Measurements from ENCODE around the gene KCNH1. TPM values are rescaled to one million over a fixed set of nuclear protein-coding genes. Genes with fewer than 3 reads are reported as not detected.

The KCNH1 gene
- total and polyA plus RNA-seq, 9 of the 15 experiments (the other 6 are each of a cell fraction or from before 2014, with no cell fraction given): not detected

DNA sequence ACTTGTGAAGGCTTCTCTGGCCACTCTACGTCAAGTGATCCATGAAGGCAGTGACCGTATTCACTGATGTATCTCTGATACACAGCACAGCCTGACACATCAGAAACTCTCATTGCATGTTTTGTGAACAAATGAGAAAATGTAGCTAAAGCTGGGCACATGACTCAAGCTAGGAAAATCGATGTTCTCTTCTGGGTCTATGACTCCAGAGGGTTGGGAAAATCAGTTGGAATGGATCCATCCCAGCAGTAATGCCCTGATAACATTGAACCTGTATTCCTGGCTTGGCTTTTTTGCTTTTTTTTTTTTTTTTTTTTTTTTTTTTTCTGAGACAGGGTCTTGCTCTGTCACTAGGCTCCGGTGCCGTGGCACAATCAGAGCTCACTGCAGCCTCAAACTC is 395.7 kb downstream of the KCNH1 start:
- WGBS (ENCODE audit: insufficient coverage, low coverage, missing lambda C conversion rate): 0% methylated on average over 5 of the region's 5 CpGs
- Histone ChIP-seq H3K4me2 (ENCODE audit: insufficient read depth, low read length) (no peak overlapping the region), H3K4me3 (no peak overlapping the region), H3K27ac (ENCODE audit: extremely low read depth, low read depth, low read length) (no peak overlapping the region), H4K20me1 (replicated peaks; ENCODE audit: control insufficient read depth, insufficient read depth, low read length) (no peaks in the 10 kb centered on the region), H3K27me3 (ENCODE audit: control insufficient read depth in 2 of 2, insufficient read depth in 2 of 2, low read length in 2 of 2) (no peaks in the 10 kb centered on the region; a peak in 1 of 5 replicates), H3K9me1 (ENCODE audit: control insufficient read depth, insufficient read depth, low read length) (no peaks in the 10 kb centered on the region), H3K79me2 (ENCODE audit: control insufficient read depth, insufficient read depth, low read length) (no peaks in the 10 kb centered on the region), H3K9ac (ENCODE audit: insufficient read depth in 1 of 2, low read depth in 2 of 2, low read length in 2 of 2) (no peak overlapping the region), H3K9me3 (replicated peaks; ENCODE audit: control insufficient read depth, insufficient read depth, low read depth, low read length) (no peaks in the 10 kb centered on the region), H2AFZ (ENCODE audit: low read depth, low read length) (no peak overlapping the region), H3K36me3 (ENCODE audit: control insufficient read depth, insufficient read depth, low read length) (no peaks in the 10 kb centered on the region), H3K4me1 (replicated peaks in 1 of 2; ENCODE audit: control insufficient read depth in 2 of 2, insufficient read depth in 2 of 2, low read length in 2 of 2) (no peaks in the 10 kb centered on the region)
- no peak for ATAC-seq
- DNase-seq (ENCODE audit: extremely low read depth in 1 of 4, low spot score in 3 of 4): no peak
- POLR2A ChIA-PET: no interaction called here
- FAIRE-seq: no peak
- intact Hi-C loops (cut with micrococcal nuclease) (no loop called here), in situ Hi-C loops (cut with MboI) (no loop called here)
- no peak for TF ChIP-seq PTRF (tag; IDR thresholded peaks at IDR 0.05)
- no peak for TF ChIP-seq THRAP3 (IDR thresholded peaks at IDR 0.05; ENCODE audit: borderline replicate concordance)
- TF ChIP-seq SP2 (IDR thresholded peaks at IDR 0.05; ENCODE audit: extremely low read depth, low read depth, low read length, poor library complexity, severe bottlenecking): no peak
- TF ChIP-seq CREB3 (tag; conservative IDR thresholded peaks at IDR 0.05; ENCODE audit: low read depth): no peak
- TF ChIP-seq ZNF121 (CRISPR knock-in tag; conservative IDR thresholded peaks at IDR 0.05): no peak
- TF ChIP-seq ZZZ3 (IDR thresholded peaks at IDR 0.05): no peak
- no peak for TF ChIP-seq JUN (IDR thresholded peaks at IDR 0.05; ENCODE audit: borderline replicate concordance, low read depth, low read length)
- no peak for TF ChIP-seq JUN (CRISPR knock-in tag; IDR thresholded peaks at IDR 0.05; ENCODE audit: borderline replicate concordance)
- TF ChIP-seq CLOCK (CRISPR knock-in tag; IDR thresholded peaks at IDR 0.05; ENCODE audit: borderline replicate concordance): no peak
- no peak for TF ChIP-seq ASH1L (IDR thresholded peaks at IDR 0.05; ENCODE audit: borderline replicate concordance, low read depth, partially characterized antibody)
- TF ChIP-seq GABPB2 (CRISPR knock-in tag; conservative IDR thresholded peaks at IDR 0.05): no peak
- TF ChIP-seq CEBPG (CRISPR knock-in tag; IDR thresholded peaks at IDR 0.05): no peak
- no peak for TF ChIP-seq CEBPG (tag; conservative IDR thresholded peaks at IDR 0.05 in 1 of 2, IDR thresholded peaks at IDR 0.05 in 1 of 2)
- CTCF ChIA-PET (ENCODE audit: low intra/inter-chr PET ratio): no interaction called here
- no TSS peak for BruUV-seq (replicated peaks)
